WTC11 (cell line): ENCODE measurements around the gene SYPL2. TPM values are rescaled to one million over a fixed set of nuclear protein-coding genes. Genes with fewer than 3 reads are reported as not detected.
A peak's percentile ranks its signal among the peaks of the same experiment; 100 is the strongest.

Source experiments
- ATAC-seq: fragments of 200-7000 bp; cut with Tn5 transposase; 2 replicates; pipeline ENCODE4 v1.10.0; 2021; ENCODE audit warnings: mild to moderate bottlenecking, moderate library complexity
- CTCF ChIA-PET: fragments of 300-600 bp; sonication (Branson Sonifier 250); formaldehyde crosslinking; loops from one replicate; lab custom pipeline; 2021; ENCODE audit warnings: antibody characterized with exemption; lab: Charles Lee
- POLR2A ChIA-PET: fragments of 350-600 bp; sonication (Branson Sonifier 250); formaldehyde crosslinking; loops from one replicate; lab custom pipeline; 2021; ENCODE audit warnings: antibody characterized with exemption; lab: Charles Lee
- DNase-seq: peaks from one replicate; pipeline ENCODE4 v3.0.0; 2021; ENCODE audit warnings: low spot score
- H3K27ac Mint-ChIP-seq: 2 replicates; pipeline ENCODE4 v1.8.0; 2021; ENCODE audit warnings: mixed read lengths
- H3K27me3 Mint-ChIP-seq: 2 replicates; pipeline ENCODE4 v1.8.0; 2021; ENCODE audit warnings: low read depth, mild to moderate bottlenecking, moderate library complexity, mixed read lengths
- H3K36me3 Mint-ChIP-seq: 2 replicates; pipeline ENCODE4 v1.8.0; 2021; ENCODE audit warnings: mixed read lengths
- H3K4me1 Mint-ChIP-seq: 2 replicates; pipeline ENCODE4 v1.8.0; 2022; ENCODE audit warnings: mixed read lengths
- H3K4me3 Mint-ChIP-seq: 2 replicates; pipeline ENCODE4 v1.8.0; 2021; ENCODE audit warnings: mild to moderate bottlenecking, moderate library complexity, mixed read lengths
- H3K9me3 Mint-ChIP-seq: 2 replicates; pipeline ENCODE4 v1.8.0; 2021; ENCODE audit warnings: mixed read lengths
- ATF1 ChIP-seq: sonication (generic); formaldehyde crosslinking; IDR thresholded peaks from 2 replicates; pipeline ENCODE4 v1.8.1; 2023; ENCODE audit warnings: mild to moderate bottlenecking, moderate library complexity, missing genetic modification reagents
- ETV6 ChIP-seq: sonication (generic); formaldehyde crosslinking; IDR thresholded peaks from 2 replicates; pipeline ENCODE4 v1.8.1; 2022; ENCODE audit warnings: mild to moderate bottlenecking, missing genetic modification reagents
- FOXK1 ChIP-seq: sonication (generic); formaldehyde crosslinking; IDR thresholded peaks from 2 replicates; pipeline ENCODE4 v1.8.0; 2022; ENCODE audit warnings: mild to moderate bottlenecking, moderate library complexity, missing genetic modification reagents
- JUN ChIP-seq: sonication (generic); formaldehyde crosslinking; IDR thresholded peaks from 2 replicates; pipeline ENCODE4 v1.8.0; 2023; ENCODE audit warnings: mild to moderate bottlenecking, missing genetic modification reagents
- OVOL2 ChIP-seq: fragments of 250-450 bp; sonication (Bioruptor Pico); IDR thresholded peaks from 2 replicates; pipeline ENCODE4 v1.9.0; 2021; ENCODE audit warnings: mild to moderate bottlenecking, borderline replicate concordance
- SMAD3 ChIP-seq: sonication (generic); formaldehyde crosslinking; IDR thresholded peaks from 2 replicates; pipeline ENCODE4 v1.8.0; 2022; ENCODE audit warnings: missing genetic modification reagents, mild to moderate bottlenecking, borderline replicate concordance
- TEAD1 ChIP-seq: sonication (generic); formaldehyde crosslinking; IDR thresholded peaks from 2 replicates; pipeline ENCODE4 v1.8.0; 2022; ENCODE audit warnings: mild to moderate bottlenecking, missing genetic modification reagents
- TEAD4 ChIP-seq: sonication (generic); formaldehyde crosslinking; IDR thresholded peaks from 2 replicates; pipeline ENCODE4 v1.8.0; 2022; ENCODE audit warnings: mild to moderate bottlenecking, missing genetic modification reagents
- ZNF121 ChIP-seq: sonication (generic); formaldehyde crosslinking; IDR thresholded peaks from 2 replicates; pipeline ENCODE4 v1.8.0; 2023; ENCODE audit warnings: missing genetic modification reagents
- total RNA-seq: library from RNA; stranded (reverse); gene quantifications from 3 replicates; pipeline ENCODE4 v1.2.3, GENCODE V29; 2021
- TF ChIP-seq, protein P1 (sequence below): sonication (generic); formaldehyde crosslinking; IDR thresholded peaks from 2 replicates; pipeline ENCODE4 v1.8.0; 2023; ENCODE audit warnings: missing genetic modification reagents, mild to moderate bottlenecking, borderline replicate concordance
- TF ChIP-seq, protein P2 (sequence below): sonication (generic); formaldehyde crosslinking; IDR thresholded peaks from 2 replicates; pipeline ENCODE4 v1.8.0; 2023; ENCODE audit warnings: missing genetic modification reagents
- TF ChIP-seq, protein P3 (sequence below): sonication (generic); formaldehyde crosslinking; IDR thresholded peaks from 2 replicates; pipeline ENCODE4 v1.8.0; 2022; ENCODE audit warnings: mild to moderate bottlenecking, missing genetic modification reagents
- TF ChIP-seq, protein P4 (sequence below): sonication (generic); formaldehyde crosslinking; IDR thresholded peaks from 2 replicates; pipeline ENCODE4 v1.8.0; 2022; ENCODE audit warnings: mild to moderate bottlenecking, missing genetic modification reagents
- TF ChIP-seq, protein P5 (sequence below): sonication (generic); formaldehyde crosslinking; IDR thresholded peaks from 2 replicates; pipeline ENCODE4 v1.8.0; 2022; ENCODE audit warnings: mild to moderate bottlenecking, missing genetic modification reagents

SYPL2 gene
- total RNA-seq, 1 experiment from 2014 or later, result 3.7 TPM

DNA sequence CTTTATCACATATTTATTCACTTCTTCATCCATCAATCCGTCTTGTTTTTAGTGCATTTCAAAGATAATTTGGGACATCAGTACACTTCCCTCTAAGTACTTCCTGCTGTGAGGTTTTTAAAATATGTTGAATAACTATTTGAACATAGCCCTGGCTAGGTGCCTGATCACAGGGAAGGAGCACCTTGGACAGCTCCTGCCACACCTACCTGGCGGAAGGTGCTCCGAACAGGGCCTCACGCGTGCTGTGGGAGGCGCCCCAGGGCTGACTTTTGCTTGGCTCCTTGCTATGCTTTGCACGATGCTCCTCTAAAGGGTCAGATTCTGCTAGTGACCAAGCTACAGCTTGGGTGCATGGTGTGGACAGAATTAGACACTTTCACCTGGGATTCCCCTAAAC lies 12.5 kb downstream of the SYPL2 start:
- Mint-ChIP-seq H3K9me3 (no peaks in the 10 kb centered on the region), H3K27ac (no peak overlapping the region), H3K4me1 (peaks cover 11% of the 10 kb centered on the region; the same call in 1 of the 2 replicates), H3K36me3 (no peaks in the 10 kb centered on the region), H3K27me3 (peaks cover 6% of the 10 kb centered on the region), H3K4me3 (no peak overlapping the region)
- ChIA-PET CTCF (interaction anchor here (0.6 to 2.8 kb wide), 6 partner anchors 9 to 215 kb away, joined by 3 to 17 read pairs (median 4); no protein-coding TSS in a partner anchor), POLR2A (no interaction called here)
- ATAC-seq, result peak; percentile 42
- peak; percentile 67 for DNase-seq
- TF ChIP-seq FOXK1 (CRISPR knock-in tag) (peak; percentile 54; the same call in 1 of the 2 replicates), TEAD4 (CRISPR knock-in tag) (0 out of 2 replicates have a peak, but pooled peaks have one; percentile 30), ZNF121 (CRISPR knock-in tag) (no peak), JUN (CRISPR knock-in tag) (peak; percentile 81; the same call in 1 of the 2 replicates), OVOL2 (CRISPR knock-in tag) (no peak), ETV6 (CRISPR knock-in tag) (peak; percentile 57; the same call in 1 of the 2 replicates), ATF1 (CRISPR knock-in tag) (no peak)
- TF ChIP-seq, protein P1, sequence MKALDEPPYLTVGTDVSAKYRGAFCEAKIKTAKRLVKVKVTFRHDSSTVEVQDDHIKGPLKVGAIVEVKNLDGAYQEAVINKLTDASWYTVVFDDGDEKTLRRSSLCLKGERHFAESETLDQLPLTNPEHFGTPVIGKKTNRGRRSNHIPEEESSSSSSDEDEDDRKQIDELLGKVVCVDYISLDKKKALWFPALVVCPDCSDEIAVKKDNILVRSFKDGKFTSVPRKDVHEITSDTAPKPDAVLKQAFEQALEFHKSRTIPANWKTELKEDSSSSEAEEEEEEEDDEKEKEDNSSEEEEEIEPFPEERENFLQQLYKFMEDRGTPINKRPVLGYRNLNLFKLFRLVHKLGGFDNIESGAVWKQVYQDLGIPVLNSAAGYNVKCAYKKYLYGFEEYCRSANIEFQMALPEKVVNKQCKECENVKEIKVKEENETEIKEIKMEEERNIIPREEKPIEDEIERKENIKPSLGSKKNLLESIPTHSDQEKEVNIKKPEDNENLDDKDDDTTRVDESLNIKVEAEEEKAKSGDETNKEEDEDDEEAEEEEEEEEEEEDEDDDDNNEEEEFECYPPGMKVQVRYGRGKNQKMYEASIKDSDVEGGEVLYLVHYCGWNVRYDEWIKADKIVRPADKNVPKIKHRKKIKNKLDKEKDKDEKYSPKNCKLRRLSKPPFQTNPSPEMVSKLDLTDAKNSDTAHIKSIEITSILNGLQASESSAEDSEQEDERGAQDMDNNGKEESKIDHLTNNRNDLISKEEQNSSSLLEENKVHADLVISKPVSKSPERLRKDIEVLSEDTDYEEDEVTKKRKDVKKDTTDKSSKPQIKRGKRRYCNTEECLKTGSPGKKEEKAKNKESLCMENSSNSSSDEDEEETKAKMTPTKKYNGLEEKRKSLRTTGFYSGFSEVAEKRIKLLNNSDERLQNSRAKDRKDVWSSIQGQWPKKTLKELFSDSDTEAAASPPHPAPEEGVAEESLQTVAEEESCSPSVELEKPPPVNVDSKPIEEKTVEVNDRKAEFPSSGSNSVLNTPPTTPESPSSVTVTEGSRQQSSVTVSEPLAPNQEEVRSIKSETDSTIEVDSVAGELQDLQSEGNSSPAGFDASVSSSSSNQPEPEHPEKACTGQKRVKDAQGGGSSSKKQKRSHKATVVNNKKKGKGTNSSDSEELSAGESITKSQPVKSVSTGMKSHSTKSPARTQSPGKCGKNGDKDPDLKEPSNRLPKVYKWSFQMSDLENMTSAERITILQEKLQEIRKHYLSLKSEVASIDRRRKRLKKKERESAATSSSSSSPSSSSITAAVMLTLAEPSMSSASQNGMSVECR (CRISPR knock-in tag), result peak; percentile 69; the same call in 1 of the 2 replicates
- TF ChIP-seq, protein P2, sequence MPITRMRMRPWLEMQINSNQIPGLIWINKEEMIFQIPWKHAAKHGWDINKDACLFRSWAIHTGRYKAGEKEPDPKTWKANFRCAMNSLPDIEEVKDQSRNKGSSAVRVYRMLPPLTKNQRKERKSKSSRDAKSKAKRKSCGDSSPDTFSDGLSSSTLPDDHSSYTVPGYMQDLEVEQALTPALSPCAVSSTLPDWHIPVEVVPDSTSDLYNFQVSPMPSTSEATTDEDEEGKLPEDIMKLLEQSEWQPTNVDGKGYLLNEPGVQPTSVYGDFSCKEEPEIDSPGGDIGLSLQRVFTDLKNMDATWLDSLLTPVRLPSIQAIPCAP (CRISPR knock-in tag), result 0 out of 2 replicates have a peak, but pooled peaks have one; percentile 17
- TF ChIP-seq, protein P3, sequence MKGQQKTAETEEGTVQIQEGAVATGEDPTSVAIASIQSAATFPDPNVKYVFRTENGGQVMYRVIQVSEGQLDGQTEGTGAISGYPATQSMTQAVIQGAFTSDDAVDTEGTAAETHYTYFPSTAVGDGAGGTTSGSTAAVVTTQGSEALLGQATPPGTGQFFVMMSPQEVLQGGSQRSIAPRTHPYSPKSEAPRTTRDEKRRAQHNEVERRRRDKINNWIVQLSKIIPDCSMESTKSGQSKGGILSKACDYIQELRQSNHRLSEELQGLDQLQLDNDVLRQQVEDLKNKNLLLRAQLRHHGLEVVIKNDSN, result peak; percentile 61; the same call in 1 of the 2 replicates
- TF ChIP-seq, protein P4, sequence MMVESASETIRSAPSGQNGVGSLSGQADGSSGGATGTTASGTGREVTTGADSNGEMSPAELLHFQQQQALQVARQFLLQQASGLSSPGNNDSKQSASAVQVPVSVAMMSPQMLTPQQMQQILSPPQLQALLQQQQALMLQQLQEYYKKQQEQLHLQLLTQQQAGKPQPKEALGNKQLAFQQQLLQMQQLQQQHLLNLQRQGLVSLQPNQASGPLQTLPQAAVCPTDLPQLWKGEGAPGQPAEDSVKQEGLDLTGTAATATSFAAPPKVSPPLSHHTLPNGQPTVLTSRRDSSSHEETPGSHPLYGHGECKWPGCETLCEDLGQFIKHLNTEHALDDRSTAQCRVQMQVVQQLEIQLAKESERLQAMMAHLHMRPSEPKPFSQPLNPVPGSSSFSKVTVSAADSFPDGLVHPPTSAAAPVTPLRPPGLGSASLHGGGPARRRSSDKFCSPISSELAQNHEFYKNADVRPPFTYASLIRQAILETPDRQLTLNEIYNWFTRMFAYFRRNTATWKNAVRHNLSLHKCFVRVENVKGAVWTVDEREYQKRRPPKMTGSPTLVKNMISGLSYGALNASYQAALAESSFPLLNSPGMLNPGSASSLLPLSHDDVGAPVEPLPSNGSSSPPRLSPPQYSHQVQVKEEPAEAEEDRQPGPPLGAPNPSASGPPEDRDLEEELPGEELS (CRISPR knock-in tag), result peak; percentile 77; the same call in 1 of the 2 replicates

DNA sequence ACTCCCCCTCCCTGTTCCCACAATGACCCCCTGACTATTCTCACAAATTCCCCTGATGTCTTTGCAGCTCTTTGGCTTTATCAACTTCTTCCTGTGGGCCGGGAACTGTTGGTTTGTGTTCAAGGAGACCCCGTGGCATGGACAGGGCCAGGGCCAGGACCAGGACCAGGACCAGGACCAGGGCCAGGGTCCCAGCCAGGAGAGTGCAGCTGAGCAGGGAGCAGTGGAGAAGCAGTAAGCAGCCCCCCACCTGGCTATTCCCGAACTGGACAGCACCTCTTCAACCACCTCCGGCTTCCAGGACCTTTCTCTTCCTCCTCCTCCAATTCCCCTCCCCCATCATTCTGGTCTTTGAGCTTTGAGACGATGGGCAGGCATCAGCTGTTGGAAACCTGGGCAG lies 13.0 kb downstream of the SYPL2 start:
- TF ChIP-seq, protein P5, sequence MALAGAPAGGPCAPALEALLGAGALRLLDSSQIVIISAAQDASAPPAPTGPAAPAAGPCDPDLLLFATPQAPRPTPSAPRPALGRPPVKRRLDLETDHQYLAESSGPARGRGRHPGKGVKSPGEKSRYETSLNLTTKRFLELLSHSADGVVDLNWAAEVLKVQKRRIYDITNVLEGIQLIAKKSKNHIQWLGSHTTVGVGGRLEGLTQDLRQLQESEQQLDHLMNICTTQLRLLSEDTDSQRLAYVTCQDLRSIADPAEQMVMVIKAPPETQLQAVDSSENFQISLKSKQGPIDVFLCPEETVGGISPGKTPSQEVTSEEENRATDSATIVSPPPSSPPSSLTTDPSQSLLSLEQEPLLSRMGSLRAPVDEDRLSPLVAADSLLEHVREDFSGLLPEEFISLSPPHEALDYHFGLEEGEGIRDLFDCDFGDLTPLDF (CRISPR knock-in tag), result no peak
- TF ChIP-seq SMAD3 (CRISPR knock-in tag) (no peak), TEAD1 (no peak)
- CTCF ChIA-PET, result interaction anchor here (1.1 to 2.8 kb wide), 4 partner anchors 12 to 53 kb away, joined by 4 to 17 read pairs (median 8); no protein-coding TSS in a partner anchor
- DNase-seq, result no peak
- no peak for ATAC-seq
- Mint-ChIP-seq H3K36me3 (no peaks in the 10 kb centered on the region), H3K4me3 (no peak overlapping the region), H3K4me1 (peaks cover 11% of the 10 kb centered on the region; the same call in 1 of the 2 replicates), H3K27ac (no peak overlapping the region), H3K27me3 (peaks cover 5% of the 10 kb centered on the region; the same call in 1 of the 2 replicates), H3K9me3 (no peaks in the 10 kb centered on the region)
- POLR2A ChIA-PET, result no interaction called here
